Activated CD4-positive, alpha-beta T cell treated with anti-CD3 and anti-CD28 coated beads for 24 hours (primary cell): ENCODE results near the gene SEC14L1.

Source experiments
- DNase-seq, 2 donors: peaks; one replicate each; pipeline ENCODE4 v3.0.0-alpha.2; 2020; ENCODE audit warnings: low read depth in 2 of 2

The SEC14L1 gene

DNA sequence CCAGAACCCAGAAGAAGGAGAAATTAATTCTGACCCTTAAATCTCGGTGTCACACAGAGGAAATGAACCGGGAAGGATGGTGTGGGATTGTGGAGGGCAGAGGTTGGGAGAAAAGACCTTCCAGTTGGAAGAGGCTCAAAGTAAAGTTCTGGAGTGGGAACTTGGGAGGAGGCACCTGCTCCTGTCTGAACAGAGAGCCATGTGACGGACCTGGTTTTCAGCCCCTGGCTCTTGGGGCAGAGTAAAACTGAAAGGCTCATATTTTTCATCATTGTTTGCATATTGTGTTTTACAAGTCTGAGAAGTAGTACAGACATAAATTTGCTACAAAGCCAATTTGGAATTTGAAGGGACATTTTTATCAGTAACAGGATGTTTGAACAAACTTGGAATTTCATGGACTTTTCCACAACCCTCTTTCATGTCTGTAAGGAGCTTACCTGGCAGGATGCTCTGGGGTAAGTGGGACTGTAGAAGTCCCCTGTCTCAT lies 24.4 kb upstream of the SEC14L1 start:
- DNase-seq, result no peak

- no peak for DNase-seq
These were observed 23.4 kb upstream of the SEC14L1 start for GRCh38 chr17:77117415-77117814.

GRCh38 chr17:77118251-77118928 lies 22.4 kb upstream of the SEC14L1 start:
- DNase-seq, result no peak

DNA sequence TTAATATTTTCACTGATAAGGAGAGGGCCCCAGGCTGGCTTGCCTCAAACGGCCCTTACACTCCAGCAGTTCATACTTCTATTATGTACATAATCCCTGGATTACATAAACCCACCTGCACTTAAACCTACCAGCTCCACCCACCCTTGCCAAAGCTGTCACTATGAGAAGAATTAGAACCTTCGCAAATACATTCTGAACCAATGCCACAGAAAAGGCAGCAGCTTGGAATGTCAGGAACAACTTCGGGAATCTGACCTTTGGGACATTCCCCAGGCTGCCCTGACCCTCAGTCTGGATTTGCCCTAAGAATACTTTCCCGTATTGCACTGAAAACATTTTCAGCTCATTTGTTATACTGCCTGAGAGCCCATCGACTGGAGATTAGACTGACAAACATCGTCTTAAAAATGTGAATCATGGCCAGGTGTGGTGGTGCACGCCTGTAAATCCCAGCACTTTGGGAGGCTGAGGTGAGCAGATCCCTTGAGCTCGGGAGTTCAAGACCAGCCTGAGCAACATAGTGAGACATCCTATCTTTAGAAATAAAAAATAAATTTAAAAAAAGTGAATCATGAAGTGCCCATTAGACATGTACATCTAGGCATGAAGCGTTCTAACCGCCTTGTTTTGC lies 21.0 kb upstream of the SEC14L1 start:
- no peak for DNase-seq

DNA sequence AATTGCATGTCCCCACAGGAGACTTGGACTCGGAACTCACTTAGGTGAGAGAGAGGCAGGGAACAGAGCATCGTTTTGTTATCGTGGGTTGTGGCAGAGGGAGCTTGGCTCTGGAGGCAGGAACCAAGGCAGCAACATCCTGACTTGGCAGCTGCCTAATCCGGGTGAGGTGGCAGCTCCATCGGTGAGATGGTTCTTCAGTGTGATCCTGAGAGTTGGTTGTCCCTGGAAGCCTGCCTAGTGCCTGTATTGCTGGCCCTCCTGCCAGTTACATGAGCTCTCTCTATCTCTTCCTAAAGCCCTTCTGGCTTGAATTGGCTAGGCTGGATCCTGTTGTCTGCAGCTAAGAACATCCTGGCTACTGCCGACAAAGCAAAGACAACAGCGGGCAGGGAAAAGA lies 19.9 kb upstream of the SEC14L1 start:
- no peak for DNase-seq

DNA sequence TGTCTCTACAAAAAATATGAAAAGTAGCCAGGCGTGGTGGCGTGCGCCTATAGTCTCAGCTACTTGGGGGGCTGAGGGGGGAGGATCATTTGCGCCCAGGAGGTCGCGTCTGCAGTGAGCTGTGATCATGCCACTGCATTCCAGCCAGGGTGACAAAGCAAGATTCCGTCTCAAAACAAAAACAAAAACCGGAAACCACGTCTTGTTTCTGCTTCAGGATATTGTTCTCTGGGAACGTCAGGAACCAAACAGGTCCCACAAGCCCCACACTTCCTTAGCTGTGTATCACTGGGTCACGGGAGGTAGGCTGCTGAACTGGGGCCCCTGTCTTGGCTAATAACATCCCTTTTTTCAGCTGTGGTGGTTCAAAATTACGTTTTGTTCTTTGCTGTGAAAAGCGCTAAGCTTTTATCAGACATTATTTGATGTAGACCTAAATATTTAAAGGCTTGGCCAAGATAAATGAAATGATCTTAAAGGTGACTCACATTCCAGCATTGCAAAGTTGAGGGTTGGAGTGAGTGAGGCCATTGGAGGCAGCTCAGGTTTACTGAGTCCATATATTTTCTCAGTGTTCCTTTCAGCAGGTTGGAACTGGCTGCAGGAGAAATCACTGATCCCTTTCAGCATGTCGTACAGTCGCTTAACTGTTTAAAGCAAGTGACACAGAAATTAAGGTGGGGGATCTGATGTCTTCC lies 16.4 kb upstream of the SEC14L1 start:
- no peak for DNase-seq

GRCh38 chr17:77125432-77125901 lies 15.3 kb upstream of the SEC14L1 start:
- DNase-seq, result no peak

- no peak for DNase-seq
These were observed 14.2 kb upstream of the SEC14L1 start for GRCh38 chr17:77126519-77126918.

GRCh38 chr17:77127735-77128361 lies 12.9 kb upstream of the SEC14L1 start:
- peak; percentile 30 to 37 for DNase-seq

DNA sequence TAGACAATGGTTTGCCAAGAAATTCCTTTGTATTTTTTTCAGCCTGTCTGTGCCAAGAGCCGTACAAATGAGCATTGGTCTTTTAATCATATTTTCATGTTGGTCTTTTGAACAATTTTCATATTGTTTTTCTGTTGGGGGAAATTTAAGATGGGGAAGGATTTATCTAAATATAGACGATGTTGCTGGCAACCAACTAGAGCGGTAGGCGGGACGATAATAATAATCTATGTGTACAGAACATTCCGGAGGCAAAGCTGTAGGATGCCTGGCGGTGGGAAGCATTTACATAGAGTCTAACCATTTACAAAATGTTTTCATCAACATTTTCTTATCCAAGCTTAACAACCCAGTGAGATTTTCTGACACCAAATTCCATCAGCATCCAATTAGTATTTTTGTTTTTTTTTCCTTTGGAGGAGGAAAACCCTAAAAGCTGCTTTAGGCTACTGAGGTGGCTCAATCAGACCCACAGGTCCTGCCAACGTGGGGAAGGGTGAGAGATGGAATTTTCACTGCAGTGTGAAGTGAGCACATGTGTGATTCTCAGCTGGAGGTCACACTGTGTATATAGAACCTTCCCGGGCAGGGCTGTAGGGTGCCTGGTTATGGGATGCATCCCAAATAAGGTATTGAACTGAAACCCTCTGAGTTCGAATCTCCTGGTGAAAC lies 11.7 kb upstream of the SEC14L1 start:
- no peak for DNase-seq

DNA sequence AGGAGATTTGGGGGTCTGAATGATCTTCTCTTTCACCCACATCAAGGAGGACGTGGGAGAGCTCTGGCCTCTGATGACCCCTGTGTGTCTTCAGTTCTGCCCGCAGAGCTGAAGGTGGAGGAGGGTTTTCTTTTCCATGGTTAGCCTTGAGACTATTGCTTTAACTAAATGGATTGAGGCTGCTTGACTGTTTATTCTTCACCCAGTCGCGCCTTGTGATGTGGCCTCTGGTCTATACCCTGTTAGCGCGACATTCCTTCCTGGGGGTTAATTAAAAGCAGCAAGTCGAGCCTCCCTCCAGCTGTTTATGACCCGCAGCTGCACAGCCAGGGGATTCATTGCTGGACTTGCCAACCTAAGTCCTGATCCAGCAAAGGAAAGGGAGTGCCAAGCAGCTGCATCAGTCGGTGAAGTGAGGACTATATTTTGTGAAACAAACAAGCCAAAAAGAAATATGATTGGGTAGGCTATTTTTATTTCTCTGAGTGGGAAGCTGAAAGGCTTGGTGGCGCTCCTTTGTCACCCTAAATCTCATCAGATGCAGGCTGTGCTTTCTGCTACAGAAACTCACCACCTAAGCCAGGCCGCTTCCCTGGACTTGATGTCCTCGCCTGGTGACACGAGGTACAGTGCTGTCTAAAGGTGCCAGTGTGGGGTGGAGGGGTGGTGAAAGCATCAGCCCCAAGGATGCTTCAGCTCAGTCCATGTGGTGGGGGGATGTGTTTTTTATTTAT lies 11.0 kb upstream of the SEC14L1 start:
- DNase-seq, result no peak

GRCh38 chr17:77130525-77130924 lies 10.2 kb upstream of the SEC14L1 start:
- no peak for DNase-seq

- no peak for DNase-seq
These were observed 8.9 kb upstream of the SEC14L1 start for GRCh38 chr17:77131904-77132303.

DNA sequence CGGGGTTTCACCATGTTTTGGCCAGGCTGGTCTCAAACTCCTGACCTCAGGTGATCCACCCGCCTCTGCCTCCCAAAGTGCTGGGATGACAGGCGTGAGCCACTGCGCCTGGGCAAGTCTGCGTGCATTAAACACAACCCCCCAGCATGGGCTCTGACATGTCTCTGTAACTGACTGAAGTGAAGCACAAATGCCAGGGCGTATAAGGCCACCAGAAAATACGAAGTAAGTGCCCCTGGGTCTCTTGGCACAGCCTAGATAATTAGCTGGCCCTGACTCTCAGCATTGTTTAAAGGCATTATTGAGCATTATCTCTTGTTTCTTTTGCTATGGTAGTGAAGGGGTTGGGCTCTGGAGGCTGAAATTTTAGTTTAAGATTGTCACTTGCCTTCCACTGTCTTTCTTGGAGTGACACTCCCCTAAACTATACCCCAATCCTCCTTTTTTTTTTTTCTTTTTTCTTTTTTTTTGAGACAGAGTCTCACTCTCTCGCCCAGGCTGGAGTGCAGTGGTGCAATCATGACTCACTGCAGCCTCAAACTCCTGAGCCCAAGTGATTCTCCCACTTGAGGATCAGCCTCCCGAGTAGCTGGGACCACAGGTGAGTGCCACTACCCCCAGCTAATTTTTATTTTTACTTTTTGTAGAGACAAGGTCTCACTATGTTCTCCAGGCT lies 8.2 kb upstream of the SEC14L1 start:
- DNase-seq, result no peak

GRCh38 chr17:77133087-77133638 lies 7.6 kb upstream of the SEC14L1 start:
- no peak for DNase-seq

- no peak for DNase-seq
These were observed 4.4 kb upstream of the SEC14L1 start for GRCh38 chr17:77136420-77136767.

DNA sequence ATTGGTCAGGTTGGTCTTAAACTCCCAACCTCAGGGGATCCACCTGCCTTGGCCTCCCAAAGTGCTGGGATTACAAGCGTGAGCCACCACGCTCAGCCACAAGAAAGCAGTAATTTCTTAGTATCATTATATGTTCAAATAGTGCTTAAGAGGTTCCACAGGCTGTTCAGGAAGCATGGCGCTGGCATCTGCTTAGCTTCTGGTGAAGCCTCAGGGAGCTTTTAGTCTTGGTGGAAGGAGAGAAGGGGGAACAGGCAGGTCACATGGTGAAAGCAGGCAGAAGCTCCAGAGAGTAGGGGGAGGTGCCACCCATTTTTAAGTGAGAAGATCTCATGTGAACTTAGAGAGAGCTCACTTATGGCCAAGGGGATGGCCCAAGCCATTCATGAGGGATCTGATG lies 3.7 kb upstream of the SEC14L1 start:
- DNase-seq, result no peak

GRCh38 chr17:77137886-77138285 lies 2.9 kb upstream of the SEC14L1 start:
- peak; percentile 11 to 28 for DNase-seq

- peak; percentile 99 for DNase-seq
These were observed 447 bp upstream of the SEC14L1 start for GRCh38 chr17:77140166-77140877.
